Gastrocnemius medialis (tissue), 4 donors: ENCODE measurements around the gene PLCB2. TPM values are rescaled to one million over a fixed set of nuclear protein-coding genes. Genes with fewer than 3 reads are reported as not detected.
A peak's percentile ranks its signal among the peaks of the same experiment; 100 is the strongest.

Source experiments
- ATAC-seq, 2 donors: fragments of 150-250 bp; one replicate each; pipeline ENCODE4 v1.9.1; 2016
- DNase-seq, 2 donors: peaks; one replicate each; pipeline ENCODE4 v3.0.0-alpha.2; 2019
- H3K27ac ChIP-seq, 4 donors: fragments of 200-600 bp; sonication (generic); 1 replicate in 1 of 4; 2 replicates in 3 of 4; pipeline ENCODE4 v1.5.1; 2016 to 2018; ENCODE audit warnings: mild to moderate bottlenecking in 2 of 4, moderate library complexity in 1 of 4
- H3K27me3 ChIP-seq, 3 donors: fragments of 200-600 bp; sonication (generic) in 2 of 3; 1 replicate in 1 of 3; 2 replicates in 2 of 3; pipeline versions ENCODE4 v1.5.1 to v1.6.0; 2016 to 2019; ENCODE audit warnings: mild to moderate bottlenecking in 1 of 3, moderate library complexity in 1 of 3
- H3K36me3 ChIP-seq, 2 donors: fragments of 200-600 bp; sonication (generic) in 1 of 2; one replicate each; pipeline ENCODE4 v1.5.1; 2017 to 2018
- H3K4me1 ChIP-seq, 2 donors: fragments of 200-600 bp; sonication (generic) in 1 of 2; one replicate each; pipeline ENCODE4 v1.5.1; 2016 to 2017; ENCODE audit warnings: mild to moderate bottlenecking in 2 of 2
- H3K4me3 ChIP-seq, 4 donors: fragments of 200-600 bp; sonication (generic) in 3 of 4; 1 replicate in 1 of 4; 2 replicates in 3 of 4; pipeline ENCODE4 v1.5.1; 2016 to 2019; ENCODE audit warnings: mild to moderate bottlenecking in 2 of 4
- H3K9me3 ChIP-seq, 3 donors: fragments of 200-600 bp; sonication (generic) in 2 of 3; 1 replicate in 1 of 3; 2 replicates in 2 of 3; pipeline ENCODE4 v1.5.1; 2016 to 2019
- CTCF ChIP-seq, 5 experiments: fragments of 450-650 bp in 3 of 5; fragments of 200-600 bp in 2 of 5; sonication (generic) in 2 of 5; IDR thresholded peaks in 4 of 5; conservative IDR thresholded peaks in 1 of 5; 1 replicate in 4 of 5; 2 replicates in 1 of 5; pipeline ENCODE4 v1.5.1; 2016 to 2019; ENCODE audit warnings: antibody characterized with exemption in 5 of 5, mild to moderate bottlenecking in 3 of 5, moderate library complexity in 3 of 5
- POLR2A ChIP-seq, 2 donors: fragments of 450-650 bp; IDR thresholded peaks; one replicate each; pipeline ENCODE4 v1.6.1; 2017; ENCODE audit warnings: antibody characterized with exemption in 2 of 2, mild to moderate bottlenecking in 2 of 2, moderate library complexity in 2 of 2
- in situ Hi-C, 4 donors: fragments of 200-750 bp; cut with MboI; loops; one replicate each; pipeline versions ENCODE4 v1.15.0 to v1.8.0; 2017; ENCODE audit warnings: low sequenced_read_pairs in 4 of 4
- intact Hi-C: fragments of 100-400 bp; cut with DNase I; formaldehyde crosslinking; loops from one replicate; pipeline ENCODE4 v1.15.1; 2023; ENCODE audit warnings: low total_unique reads
- total RNA-seq, 4 donors: library from RNA; depleted of rRNA; stranded (reverse); fragments of >200 nt; gene quantifications; one replicate each; pipeline versions ENCODE4 v1.1.0 to v1.2.3, GENCODE V29; 2016

Gene PLCB2
- total RNA-seq, 4 donors from 2014 or later = 0.72 to 2.0 (median 1.4) TPM; not detected in 1

- H3K27me3 ChIP-seq = no peaks in the 10 kb centered on the region
- intact Hi-C loops = loop anchor here (5.0 kb wide), 1 partner anchor 37 kb away; no protein-coding TSS in a partner anchor
- H3K27ac ChIP-seq = no peak overlapping the region
- ATAC-seq = no peak
- no peak overlapping the region for H3K4me3 ChIP-seq
- in situ Hi-C loops = no loop called here
- TF ChIP-seq CTCF (IDR thresholded peaks at IDR 0.05 in 4 of 5, conservative IDR thresholded peaks at IDR 0.05 in 1 of 5) = no peak
- no peak for TF ChIP-seq POLR2A (IDR thresholded peaks at IDR 0.05)
- peaks cover 0 to 8% of the 10 kb centered on the region in 2 donors for H3K4me1 ChIP-seq
- H3K9me3 ChIP-seq = no peaks in the 10 kb centered on the region
- no peaks in the 10 kb centered on the region for H3K36me3 ChIP-seq
- no peak for DNase-seq
These were observed 43.2 kb downstream of the PLCB2 start for GRCh38 chr15:40264321-40265153.

GRCh38 chr15:40263024-40263754 is 44.5 kb downstream of the PLCB2 start:
- TF ChIP-seq CTCF (IDR thresholded peaks at IDR 0.05 in 4 of 5, conservative IDR thresholded peaks at IDR 0.05 in 1 of 5) = no peak
- no peak for TF ChIP-seq POLR2A (IDR thresholded peaks at IDR 0.05)
- ATAC-seq = peak; percentile 62 to 82
- DNase-seq = no peak
- no peaks in the 10 kb centered on the region for H3K36me3 ChIP-seq
- H3K27me3 ChIP-seq = no peaks in the 10 kb centered on the region
- H3K9me3 ChIP-seq = no peaks in the 10 kb centered on the region
- intact Hi-C loops = loop anchor here (5.0 kb wide), 1 partner anchor 36 kb away; no protein-coding TSS in a partner anchor
- H3K4me3 ChIP-seq = no peak overlapping the region
- in situ Hi-C loops = no loop called here
- H3K4me1 ChIP-seq = peaks cover 0 to 8% of the 10 kb centered on the region in 2 donors
- peak overlapping the region in 2 of 4 donors; percentile 7 to 49 for H3K27ac ChIP-seq

- Histone ChIP-seq H3K36me3 (no peaks in the 10 kb centered on the region), H3K4me3 (no peak overlapping the region), H3K9me3 (no peaks in the 10 kb centered on the region), H3K27ac (no peak overlapping the region), H3K4me1 (peaks cover 0 to 8% of the 10 kb centered on the region in 2 donors), H3K27me3 (no peaks in the 10 kb centered on the region)
- no peak for DNase-seq
- in situ Hi-C loops = no loop called here
- no peak for TF ChIP-seq POLR2A (IDR thresholded peaks at IDR 0.05)
- TF ChIP-seq CTCF (IDR thresholded peaks at IDR 0.05 in 4 of 5, conservative IDR thresholded peaks at IDR 0.05 in 1 of 5) = no peak
- no peak for ATAC-seq
- intact Hi-C loops = no loop called here
These were observed 48.7 kb downstream of the PLCB2 start for GRCh38 chr15:40259021-40259420.

- TF ChIP-seq CTCF (IDR thresholded peaks at IDR 0.05 in 4 of 5, conservative IDR thresholded peaks at IDR 0.05 in 1 of 5) (no peak), POLR2A (IDR thresholded peaks at IDR 0.05) (no peak)
- in situ Hi-C loops = no loop called here
These were observed 49.2 kb downstream of the PLCB2 start for GRCh38 chr15:40258544-40258943.

More at GRCh38 chr15:40258544-40258943, 49.2 kb downstream of the PLCB2 start:
- no peak for DNase-seq
- Histone ChIP-seq H3K9me3 (no peaks in the 10 kb centered on the region), H3K36me3 (no peaks in the 10 kb centered on the region), H3K4me3 (no peak overlapping the region), H3K27me3 (no peaks in the 10 kb centered on the region), H3K27ac (no peak overlapping the region), H3K4me1 (peaks cover 2 to 4% of the 10 kb centered on the region in 2 donors)
- intact Hi-C loops = no loop called here
- ATAC-seq = no peak
